ENCODE measurements around the gene TMEM235.
"Not testable (repeated sequence)": the region's sequence is repeated elsewhere in the genome, so short reads cannot be mapped to it uniquely, and the experiment has no call there.

Gene TMEM235

DNA sequence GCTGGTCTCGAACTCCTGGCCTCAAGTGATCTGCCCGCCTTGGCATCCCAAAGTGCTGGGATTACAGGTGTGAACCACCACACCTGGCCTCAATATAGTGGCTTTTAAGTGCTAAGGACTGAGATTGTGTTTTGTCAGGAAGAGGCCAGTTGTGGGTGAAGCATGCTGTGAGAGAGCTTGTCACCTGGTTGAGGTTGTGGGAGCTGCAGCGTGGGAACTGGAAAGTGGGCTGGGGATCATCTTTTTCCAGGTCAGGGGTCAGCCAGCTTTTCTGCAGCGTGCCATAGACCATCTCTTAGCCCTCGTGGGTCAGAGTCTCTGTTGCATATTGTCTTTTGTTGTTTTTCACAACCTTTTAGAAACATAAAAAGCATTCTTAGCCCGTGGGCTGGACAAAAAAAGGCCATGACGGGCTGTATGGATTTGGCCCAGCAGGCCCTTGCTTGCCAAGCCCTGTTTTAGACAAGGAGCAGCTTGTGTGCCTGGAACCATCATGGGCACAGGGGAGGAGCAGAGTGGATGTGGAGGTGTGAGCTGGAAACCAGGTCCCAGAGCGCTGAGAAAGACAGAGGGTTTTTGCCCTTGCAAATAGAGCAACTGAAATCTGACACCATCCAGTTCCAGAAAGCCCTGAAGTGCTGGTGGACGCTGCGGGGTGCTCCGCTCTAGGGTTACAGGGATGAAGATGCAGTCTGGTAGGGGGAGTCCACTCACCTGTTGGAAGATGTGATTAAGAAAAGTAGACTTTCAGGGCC lies 11.9 kb upstream of the TMEM235 start:
- no peak for DNase-seq

DNA sequence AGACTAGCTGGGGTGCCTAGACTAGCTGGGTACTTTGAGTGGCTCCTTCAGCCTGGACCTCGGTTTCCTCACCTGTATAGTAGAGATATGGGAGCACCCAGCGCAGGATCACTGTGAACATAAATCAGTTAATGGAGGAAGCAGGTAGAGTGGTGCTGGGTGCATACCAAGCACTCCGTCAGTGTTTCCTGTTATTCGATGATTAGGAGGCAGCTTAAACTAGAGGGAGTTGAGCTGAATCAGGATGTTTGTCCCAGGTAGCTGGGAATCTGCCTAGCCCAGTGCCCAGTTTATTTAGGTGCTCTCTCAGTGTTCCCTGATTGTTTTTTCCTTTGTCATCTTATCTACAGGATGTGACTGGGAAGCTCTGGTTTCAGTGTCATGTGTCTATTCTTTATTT lies 8.4 kb upstream of the TMEM235 start:
- DNase-seq = no peak

DNA sequence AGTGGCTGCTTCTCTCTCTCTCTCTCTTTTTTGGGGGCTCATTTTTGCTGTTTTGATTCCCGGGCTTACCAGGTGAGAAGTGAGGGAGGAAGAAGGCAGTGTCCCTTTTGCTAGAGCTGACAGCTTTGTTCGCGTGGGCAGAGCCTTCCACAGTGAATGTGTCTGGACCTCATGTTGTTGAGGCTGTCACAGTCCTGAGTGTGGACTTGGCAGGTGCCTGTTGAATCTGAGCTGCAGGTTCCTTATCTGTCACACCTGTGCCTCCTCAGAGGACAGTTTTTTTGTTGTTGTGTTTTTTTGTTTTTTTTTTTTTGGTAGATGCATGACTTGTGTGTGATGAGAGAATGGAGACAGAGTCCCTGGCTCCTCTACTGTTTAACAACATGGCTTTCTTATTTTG lies 7.7 kb upstream of the TMEM235 start:
- DNase-seq = no peak

DNA sequence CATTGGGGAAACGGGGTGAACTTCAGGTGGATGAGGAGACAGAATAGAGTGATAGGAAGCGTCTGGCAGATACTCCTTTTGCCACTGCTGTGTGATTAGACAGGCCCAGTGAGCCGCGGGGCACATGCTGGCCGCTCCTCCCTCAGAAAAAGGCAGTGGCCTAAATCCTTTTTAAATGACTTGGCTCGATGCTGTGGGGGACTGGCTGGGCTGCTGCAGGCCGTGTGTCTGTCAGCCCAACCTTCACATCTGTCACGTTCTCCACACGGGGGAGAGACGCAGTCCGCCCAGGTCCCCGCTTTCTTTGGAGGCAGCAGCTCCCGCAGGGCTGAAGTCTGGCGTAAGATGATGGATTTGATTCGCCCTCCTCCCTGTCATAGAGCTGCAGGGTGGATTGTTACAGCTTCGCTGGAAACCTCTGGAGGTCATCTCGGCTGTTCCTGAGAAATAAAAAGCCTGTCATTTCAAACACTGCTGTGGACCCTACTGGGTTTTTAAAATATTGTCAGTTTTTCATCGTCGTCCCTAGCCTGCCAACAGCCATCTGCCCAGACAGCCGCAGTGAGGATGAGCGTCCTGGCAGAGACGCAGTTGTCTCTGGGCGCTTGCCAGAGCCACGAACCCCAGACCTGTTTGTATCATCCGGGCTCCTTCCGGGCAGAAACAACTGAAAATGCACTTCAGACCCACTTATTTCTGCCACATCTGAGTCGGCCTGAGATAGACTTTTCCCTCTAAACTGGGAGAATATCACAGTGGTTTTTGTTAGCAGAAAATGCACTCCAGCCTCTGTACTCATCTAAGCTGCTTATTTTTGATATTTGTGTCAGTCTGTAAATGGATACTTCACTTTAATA lies 7.0 kb upstream of the TMEM235 start:
- DNase-seq = no peak

DNA sequence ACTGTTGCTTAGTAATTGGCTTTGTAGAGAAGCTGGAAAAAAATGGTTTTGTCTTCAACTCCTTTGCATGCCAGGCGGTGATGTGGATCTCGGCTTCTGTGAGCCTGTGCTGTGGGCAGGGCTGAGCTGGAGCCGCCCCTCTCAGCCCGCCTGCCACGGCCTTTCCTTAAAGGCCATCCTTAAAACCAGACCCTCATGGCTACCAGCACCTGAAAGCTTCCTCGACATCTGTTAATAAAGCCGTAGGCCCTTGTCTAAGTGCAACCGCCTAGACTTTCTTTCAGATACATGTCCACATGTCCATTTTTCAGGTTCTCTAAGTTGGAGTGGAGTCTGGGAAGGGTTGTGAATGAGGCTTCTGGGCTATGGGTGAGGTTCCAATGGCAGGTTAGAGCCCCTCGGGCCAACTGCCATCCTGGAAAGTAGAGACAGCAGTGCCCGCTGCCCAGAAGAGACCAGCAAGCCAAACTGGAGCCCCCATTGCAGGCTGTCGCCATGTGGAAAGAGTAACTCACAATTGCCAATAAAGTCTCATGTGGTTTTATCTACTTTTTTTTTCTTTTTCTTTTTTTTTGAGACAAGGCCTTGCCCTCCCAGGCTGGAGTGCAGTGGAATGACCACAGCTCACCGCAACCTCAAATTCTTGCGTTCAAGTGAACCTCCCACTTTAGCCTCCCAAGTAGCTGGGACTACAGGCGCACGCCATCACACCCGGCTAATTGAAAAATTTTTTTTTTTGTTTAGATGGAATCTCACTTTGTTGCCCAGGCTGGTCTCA lies 6.2 kb upstream of the TMEM235 start:
- DNase-seq = no peak

DNA sequence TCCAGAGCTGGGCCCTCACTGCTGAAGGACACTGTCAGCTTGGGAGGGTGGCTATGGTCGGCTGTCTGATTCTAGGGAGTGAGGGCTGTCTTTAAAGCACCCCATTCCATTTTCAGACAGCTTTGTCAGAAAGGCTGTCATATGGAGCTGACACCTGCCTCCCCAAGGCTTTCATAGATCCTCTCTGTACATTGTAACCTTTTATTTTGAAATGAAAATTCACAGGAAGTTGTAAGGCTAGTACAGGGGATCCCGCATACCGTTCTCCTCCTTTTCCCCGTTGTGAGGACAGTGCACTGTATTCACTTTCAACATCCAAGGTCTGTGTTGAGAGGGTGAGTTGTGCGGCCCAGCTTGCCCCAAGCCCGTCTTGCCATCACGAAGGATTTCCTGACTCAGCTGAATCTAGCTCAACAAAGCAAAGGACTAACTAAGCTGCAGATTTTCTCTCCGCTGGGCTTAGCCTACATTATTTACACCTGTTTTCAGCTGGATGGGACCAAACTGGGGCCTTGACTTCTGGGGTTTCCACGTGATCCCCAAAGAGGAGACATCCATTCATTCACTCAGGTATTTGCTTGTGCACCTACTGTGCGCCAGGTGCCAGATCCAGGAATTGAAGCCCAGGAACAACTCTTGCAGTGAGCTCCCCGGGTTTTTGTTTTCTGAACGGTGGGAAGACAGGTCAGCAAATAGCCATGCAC lies 5.2 kb upstream of the TMEM235 start:
- no peak for DNase-seq

DNA sequence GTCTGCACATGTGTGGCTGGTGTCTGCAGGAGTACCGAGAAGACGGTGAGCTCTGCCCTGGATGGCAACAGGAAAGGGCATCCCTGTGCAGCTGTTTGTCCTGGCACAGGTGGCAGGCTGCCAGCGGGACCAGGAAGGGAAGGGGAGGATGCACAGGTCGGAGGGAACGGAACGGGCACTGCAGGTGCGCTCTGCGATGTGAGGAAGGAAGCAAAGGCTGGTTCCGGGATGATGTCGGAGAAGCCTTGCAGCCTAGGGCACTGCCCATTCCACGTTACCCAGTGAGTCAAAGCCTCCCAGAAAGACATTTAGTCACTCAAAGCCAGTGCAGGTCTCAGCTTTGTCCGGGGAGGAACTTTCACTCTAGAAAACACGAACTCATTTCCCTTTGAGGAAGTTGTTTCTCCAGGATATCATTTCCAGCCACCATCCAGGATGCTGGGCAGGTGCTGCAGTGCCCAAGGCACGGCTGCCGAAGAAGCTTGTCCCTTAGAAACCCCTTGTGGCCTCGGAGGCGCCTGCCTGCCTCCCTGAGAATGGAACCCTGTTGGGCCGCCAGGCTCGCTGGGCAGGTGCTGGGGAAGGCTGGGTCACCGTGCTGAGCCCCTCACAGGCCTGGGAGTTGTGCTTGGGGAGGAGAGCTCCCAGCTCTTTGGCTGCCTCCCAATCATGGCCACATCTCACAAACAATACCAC lies 4.5 kb upstream of the TMEM235 start:
- DNase-seq = no peak

DNA sequence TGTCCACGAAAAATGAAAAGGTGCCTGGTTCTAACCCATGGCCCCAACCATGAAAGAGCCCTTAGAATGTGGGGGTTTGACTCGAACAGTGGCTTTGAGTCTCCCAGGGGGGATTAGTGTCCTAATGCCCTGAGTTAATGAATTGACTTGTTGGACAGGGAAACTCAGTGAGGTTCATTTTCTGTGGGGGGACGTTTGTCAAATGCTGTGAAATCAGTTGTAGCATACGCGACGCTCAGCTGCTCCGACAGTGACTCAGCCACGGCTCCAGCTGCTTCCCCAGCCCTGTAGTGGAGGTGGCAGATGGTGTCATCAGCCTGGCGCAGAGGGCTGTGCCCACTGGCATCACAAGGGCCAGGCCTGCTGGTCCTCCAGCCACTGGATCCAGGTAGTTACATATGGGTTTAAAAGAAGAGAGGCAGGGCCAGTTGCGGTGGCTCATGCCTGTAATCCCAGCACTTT lies 3.9 kb upstream of the TMEM235 start:
- DNase-seq = no peak

DNA sequence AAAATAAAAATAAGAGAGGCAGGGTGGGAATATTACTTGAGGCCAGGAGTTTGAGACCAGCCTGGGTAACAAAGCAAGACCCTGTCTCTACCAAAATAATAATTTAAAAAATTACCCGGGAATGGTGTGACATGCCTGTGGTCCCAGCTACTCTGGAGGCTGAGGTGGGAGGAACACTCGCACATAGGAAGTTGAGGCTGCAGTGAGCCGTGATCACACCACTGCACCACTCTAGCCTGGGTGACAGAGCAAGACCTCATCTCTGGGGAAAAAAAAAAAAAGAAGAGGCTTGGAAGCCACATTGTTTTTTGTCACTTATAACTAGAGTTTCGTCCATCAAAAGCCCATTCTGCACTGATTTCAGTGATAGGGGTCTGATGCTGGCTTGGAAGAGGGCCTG lies 3.3 kb upstream of the TMEM235 start:
- no peak for DNase-seq

DNA sequence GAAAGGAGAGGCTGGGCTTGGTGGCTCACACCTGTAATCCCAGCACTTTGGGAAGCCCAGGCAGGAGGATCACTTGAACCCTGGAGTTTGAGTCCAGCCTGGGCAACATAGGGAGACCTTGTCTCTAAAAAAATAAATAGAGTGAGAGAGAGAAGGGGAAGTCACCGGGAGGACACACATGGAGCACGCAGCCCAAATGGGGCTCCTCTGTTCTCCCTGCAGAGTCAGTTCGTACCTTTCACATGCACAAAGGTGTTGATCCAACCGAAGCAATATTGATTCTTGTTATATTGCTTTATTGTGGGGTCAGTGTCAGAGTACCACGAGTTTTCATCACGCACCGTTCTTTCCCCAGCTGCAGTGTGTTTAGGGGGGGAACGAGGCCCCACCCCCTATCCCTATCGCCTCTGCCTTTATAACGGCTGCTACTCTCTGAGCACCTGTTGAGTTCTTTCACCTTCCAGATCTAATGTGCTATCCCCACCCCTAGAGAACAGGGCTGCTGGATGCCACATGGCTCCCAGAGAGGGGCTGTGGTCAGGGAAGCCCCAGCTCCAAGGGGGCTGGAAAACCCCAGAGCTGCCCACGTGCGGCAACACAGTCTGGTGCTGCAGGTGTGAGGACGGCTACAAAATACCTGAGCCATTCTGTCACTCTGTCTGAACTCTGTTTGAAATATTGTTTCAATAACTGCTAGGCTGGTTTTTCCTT lies 1.0 kb upstream of the TMEM235 start:
- DNase-seq = no peak

DNA sequence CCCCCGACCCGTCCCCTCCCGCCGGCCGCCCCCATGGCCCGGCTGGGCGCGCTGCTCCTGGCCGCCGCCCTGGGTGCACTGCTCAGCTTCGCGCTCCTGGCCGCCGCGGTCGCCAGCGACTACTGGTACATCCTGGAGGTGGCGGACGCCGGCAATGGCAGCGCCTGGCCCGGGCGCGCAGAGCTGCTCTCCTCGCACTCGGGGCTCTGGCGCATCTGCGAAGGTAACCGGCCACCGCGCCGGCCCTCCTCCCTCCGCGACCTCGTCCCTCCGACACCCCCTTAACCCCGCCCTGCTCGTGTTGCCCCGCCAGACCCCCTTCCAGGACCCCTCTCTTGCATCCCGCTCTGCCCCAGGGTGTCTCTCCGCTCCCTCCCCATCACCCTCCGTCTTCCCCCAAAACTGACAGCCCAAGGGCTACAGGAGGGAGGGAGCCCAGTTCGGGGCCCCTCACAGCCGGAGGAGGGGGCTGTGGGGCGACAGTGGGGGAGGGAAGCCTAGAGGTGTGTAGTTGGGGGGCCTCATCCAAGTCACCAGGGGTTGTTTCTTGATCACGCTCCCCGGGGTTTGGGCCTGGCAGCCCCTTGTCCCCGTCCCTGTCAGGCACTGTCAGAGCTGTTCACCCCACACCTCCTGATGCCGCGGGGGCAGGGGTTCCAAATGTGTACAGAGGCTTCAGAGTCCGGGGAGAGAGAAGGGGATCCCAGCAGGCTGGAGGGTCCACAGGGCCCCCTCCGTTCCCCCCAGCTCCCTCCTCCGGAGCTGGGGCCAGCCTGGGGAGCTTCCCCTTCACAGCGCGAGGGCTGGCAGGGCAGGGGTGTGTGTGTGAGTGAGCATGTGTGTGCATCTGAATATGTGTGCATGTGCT lies 794 bp downstream of the TMEM235 start:
- DNase-seq = no peak

DNA sequence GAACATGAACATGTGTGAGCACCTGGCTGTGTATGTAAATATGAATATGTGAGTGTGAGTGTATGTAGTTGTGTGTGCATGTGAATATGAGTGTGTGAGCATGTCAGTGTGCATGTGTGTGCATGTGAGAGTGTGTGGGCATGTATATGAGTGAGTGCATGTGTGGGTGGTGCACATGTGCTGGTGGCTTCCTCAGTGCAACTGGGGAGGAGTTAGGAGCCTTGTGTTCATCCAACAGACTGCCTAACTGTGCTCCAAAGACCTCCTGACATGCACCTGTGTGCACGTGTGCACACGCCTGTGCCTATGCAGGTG lies 1.4 kb downstream of the TMEM235 start:
- no peak for DNase-seq

DNA sequence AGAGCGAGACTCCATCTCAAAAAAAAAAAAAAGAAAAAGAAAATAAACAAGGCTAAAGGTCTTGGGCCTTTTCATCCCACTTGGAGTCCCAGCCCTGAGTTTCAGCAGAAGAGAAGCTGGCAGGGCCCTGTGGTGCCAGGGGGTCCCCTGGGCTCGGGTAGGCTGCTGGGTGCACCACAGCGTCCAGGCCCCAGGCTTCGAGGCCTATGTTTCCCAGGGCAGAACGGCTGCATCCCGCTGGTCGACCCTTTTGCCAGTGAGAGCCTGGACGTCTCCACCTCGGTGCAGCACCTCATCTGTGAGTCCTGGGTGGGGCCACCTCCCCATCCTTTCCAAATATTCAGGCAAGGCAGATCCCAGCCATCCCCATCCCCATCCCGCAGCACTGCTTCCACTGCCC lies 2.2 kb downstream of the TMEM235 start:
- DNase-seq = no peak

DNA sequence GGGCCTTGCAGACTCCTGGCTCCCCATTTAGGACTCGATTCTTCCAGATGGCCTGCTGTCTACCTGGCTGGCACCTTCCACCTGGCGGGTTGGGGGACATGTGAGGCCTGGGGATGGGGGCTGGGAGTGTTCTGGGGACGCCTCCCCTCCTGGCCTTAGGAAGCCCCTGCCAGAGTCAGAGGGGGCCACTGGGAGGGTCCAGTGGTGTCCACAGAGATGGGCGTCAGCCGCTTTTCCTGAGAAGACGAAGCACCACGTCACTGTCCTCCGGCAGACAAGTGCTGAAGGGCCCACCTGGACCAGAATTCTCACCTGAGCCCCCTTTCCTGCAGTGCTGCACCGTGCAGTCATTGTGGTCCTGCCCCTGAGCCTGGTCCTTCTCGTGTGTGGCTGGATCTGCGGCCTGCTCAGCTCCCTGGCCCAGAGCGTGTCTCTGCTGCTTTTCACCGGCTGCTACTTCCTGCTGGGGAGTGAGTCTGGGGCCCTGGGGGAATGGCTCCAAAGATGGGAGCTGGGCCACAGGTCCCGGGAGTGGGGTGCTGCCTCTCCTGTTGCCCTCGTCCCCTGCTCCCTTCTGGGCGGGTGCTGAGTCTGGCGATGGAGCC lies 2.9 kb downstream of the TMEM235 start:
- DNase-seq = no peak

DNA sequence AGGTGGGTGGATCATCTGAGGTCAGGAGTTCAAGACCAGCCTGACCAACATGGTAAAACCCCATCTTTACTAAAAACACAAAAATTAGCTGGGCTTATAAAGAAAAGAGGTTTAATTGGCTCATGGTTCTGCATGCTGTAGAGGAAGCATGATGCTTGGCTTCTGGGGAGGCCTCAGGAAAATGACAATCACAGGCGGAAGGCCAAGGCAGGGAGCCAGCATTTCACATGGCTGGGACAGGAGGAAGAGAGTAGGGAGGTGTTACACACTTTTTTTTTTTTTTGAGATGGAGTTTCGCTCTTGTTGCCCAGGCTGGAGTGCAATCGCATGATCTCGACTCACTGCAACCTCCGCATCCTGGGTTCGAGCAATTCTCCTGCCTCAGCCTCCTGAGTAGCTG lies 3.6 kb downstream of the TMEM235 start:
- DNase-seq = not testable (repeated sequence)

DNA sequence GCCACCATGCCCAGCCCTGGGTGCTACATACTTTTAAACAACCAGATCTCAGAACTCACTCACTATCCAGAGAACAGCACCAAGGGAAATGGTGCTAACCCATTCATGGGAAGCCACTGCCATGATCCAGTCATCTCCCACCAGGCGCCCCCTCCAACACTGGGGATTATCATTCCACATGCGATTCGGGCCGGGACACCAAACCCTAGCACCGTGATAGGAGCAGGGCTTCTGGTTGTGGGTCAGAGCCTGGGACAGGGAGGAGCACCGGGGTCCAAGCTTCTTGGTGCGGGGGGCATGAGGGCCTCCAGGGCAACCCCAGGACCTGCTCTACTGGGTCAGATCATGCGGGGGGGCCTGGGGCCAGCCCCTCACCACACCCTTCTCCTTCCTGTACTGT lies 4.5 kb downstream of the TMEM235 start:
- no peak for DNase-seq

DNA sequence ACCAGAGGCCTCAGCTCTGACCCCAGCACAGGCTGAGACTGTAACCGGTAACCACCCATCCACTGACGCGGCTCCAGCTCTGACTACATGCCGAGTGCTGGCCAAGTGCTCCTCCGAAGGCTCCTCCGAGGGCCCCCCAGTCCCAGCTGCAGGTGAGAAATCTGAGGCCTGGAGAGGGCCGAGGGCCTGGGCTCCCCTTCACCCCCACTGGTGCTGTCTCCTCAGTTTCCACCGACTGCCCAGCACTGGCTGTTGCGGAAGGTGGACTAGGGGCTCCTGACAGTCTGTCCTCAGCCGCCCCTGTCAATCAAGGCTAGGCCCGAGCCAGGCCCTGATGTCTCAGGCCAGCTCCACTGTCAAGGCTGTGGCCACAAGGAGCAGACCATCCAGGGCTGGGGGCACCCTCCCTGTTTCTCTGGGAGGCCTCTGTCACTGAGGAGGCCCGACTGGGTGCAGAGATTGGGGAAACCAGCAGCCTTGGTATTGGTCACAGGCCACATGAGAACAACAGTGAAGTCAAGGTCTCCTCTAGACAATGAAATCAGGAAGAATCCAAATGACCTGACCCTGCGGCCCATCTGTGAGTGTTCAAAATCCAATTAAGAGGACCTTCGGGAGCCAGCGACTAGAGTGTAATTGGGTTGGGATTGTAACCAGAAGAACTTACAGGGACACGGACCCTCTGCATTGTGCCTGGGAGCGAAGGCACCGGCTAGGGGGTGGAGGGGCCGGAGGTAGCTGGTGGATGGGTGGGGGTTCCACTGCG lies 5.1 kb downstream of the TMEM235 start:
- DNase-seq = no peak

DNA sequence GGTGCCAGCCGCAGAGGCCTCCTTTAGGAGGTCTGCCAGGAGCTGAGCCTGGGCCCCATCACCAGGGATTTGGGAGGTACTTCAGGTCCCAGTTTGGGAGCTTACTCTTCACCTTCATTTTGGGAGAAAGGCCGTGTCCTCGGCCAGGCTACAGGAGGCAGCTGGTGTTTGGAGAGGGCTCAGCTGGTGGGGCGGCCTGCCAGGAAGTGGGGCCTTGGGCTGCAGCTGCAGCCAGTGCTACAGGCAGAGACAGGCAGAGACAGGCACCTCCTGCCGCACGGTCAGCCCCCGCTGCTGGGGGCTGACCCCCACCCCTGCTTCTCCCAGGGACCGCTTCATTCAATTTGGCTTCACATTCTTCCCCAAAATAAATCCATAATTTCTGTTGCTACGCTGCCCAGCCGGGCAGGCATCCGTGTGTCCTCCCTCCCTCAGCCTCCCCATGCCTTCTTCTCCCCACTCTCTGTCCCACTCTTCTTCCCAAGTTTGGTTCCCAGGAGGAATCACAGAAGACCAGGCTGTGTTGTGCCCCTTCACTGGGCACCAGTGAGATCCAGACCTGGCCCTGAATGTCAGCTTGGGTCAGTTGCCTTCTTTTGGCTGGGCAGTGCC lies 6.1 kb downstream of the TMEM235 start:
- no peak for DNase-seq

All from NCI-H226 (cell line).